ENCODE results near the gene PEF1.

GRCh38 chr1:31600641-31601040 is 44.0 kb downstream of the PEF1 start:
- TF ChIP-seq, protein P1, sequence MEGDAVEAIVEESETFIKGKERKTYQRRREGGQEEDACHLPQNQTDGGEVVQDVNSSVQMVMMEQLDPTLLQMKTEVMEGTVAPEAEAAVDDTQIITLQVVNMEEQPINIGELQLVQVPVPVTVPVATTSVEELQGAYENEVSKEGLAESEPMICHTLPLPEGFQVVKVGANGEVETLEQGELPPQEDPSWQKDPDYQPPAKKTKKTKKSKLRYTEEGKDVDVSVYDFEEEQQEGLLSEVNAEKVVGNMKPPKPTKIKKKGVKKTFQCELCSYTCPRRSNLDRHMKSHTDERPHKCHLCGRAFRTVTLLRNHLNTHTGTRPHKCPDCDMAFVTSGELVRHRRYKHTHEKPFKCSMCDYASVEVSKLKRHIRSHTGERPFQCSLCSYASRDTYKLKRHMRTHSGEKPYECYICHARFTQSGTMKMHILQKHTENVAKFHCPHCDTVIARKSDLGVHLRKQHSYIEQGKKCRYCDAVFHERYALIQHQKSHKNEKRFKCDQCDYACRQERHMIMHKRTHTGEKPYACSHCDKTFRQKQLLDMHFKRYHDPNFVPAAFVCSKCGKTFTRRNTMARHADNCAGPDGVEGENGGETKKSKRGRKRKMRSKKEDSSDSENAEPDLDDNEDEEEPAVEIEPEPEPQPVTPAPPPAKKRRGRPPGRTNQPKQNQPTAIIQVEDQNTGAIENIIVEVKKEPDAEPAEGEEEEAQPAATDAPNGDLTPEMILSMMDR (IDR thresholded peaks at IDR 0.05): no peak
- TF ChIP-seq ZBTB43 (CRISPR knock-in tag; IDR thresholded peaks at IDR 0.05): no peak

Data from WTC11 (cell line).